ENCODE measurements around the gene CNTNAP2.
"Not testable (repeated sequence)": the region's sequence is repeated elsewhere in the genome, so short reads cannot be mapped to it uniquely, and the experiment has no call there.

The CNTNAP2 gene

DNA sequence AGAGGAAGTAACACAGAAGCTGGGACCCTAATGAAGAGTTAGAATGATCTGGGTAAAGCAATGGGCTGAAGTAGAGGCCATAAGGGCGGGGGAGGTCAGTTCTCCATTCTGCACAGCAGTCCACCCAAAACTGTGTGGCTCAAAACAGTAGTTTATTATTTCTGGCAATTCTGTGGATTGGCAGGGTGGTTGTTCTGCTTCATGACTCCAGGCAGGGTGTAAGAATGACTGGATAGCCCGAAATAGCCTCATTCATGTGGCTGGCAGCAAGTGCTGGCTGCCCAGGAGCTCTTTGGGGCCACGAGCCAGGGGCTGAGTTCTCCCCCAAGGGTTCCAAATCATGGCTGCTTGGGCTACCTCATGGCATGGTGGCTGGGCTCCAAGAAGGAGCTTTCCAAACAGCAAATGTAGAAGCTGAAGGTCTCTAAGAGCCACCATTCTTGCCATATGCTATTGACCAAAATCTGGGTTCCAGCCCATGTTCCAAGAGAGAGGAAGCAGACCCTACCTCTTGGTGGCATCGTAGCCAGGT lies 2158.8 kb downstream of the CNTNAP2 start:
- DNase-seq (ENCODE audit: low read depth in 2 of 3, low spot score in 2 of 3): no peak

DNA sequence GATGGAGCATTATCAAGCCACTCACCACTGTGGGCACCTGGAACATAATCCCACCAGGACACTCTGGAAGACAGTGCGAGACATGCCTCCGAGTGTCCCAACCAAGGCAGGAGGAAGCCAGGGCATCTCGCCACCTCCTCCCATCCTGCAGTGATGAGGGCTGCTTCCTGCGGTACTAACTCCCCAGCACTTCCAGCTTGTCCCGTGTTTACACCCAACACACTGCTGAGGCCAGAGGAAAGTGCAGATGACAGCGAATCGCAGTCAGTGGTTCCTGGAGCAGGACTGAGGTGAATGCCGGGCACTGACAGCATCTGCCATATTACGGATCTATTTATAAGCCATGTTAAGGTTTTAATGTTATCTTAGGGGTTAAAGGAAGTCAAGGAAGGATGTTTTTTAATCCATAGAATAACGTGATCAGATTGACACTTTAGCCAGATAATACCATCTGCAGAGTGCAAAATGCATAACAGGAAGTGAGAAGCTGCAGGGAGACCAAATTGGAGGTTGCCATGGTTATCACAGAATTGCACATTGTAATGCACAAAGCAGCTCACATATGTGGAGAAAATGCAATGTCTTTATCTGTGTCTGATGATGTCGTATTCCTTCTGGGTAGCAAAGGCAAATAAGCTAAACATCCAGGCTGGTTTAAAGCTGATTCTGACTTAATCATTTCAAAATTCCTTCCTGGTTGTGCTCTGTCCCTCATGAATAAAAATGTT lies 2159.9 kb downstream of the CNTNAP2 start:
- DNase-seq (ENCODE audit: low read depth in 2 of 3, low spot score in 2 of 3): no peak

DNA sequence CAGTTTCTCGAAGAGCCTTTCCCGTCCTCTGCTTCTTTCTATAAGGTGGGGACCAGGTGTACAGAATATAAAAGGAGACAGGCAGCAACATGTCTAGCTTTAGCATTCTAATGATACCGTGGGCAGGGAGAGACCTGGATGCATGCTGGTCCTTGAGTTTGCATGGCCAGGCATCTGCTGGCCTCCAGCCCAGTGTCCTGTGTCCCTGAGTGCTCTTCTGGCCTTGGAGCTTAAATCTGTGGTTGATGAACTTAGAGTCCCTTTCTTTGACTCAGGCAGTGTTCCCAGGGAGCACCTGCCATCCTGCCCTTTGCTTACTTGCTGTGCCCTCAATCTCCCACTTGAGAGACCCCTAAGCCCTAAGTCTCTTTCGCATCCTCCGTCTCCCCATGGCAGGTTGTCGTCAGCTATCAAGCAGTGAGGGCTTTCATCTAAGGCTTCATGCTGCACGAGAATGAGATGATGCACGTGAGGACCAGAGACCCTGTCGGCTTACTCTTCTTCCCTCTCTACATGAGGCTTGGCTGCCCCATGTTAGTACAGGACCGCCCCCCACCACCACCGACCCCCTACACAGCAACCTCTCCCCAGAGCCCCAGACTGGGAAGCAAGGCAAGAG lies 2160.6 kb downstream of the CNTNAP2 start:
- no peak for DNase-seq (ENCODE audit: low read depth in 2 of 3, low spot score in 2 of 3)

DNA sequence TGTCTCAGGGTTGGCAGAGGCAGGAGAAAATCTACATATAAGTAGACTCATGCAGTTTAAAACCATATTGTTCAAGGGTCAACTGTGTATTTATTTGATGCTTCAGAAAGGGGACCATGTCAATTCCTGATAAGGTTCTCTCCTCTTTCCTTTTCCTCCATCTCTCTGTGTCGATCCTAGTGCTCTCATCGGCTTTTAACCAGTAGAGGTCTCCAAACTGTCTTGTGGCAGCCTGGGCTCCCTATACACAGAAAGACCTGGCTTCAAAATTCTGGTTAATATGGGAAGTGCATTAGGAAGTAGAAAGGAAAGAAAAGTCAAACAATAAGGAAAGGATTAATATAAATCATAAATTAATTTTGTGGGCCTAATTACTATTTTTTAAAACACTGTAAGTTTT lies 2169.5 kb downstream of the CNTNAP2 start:
- no peak for DNase-seq (ENCODE audit: low read depth in 2 of 3, low spot score in 2 of 3)

DNA sequence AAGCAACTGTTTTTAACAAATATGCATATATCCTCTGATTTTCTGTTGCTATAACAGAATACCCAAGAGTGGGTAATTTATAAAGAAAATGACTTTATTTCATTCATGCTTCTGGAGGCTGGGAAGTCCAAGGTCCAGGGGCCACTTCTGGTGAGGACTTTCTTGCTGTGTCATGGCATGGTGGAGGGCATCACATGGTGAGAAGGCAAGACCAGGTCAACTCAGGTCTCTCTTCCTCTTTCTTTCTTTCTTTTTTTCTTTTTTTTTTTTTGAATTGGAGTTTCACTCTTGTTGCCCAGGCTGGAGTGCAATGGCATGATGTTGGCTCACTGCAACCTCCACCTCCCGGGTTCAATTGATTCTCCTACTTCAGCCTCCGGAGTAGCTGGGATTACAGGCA lies 2170.9 kb downstream of the CNTNAP2 start:
- DNase-seq (ENCODE audit: low read depth in 2 of 3, low spot score in 2 of 3): no peak

DNA sequence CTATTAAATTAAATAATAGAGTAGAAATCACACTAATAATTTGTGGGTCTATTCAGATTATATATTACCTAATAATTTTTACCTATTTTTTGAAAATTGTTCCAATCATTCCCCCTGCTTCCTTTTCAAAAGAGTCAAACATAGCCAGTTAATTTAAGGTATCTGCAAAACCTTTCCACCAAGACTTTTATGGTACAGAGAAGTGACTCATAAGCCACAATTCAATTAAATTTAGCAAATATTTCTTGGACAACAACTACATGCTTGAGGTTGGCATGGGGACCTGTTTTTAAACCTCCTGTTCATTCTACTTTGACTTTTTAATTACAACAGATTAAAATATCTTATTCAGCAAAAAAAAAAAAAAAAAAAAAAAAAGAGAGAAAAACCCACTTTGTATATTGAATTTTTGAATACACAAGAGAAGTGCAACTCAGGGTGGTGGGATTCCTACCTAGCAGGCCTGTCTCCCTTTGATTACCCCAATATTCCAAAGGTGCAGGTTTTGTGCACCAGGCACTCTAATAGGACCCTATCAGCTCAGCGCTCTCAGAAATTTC lies 2172.1 kb downstream of the CNTNAP2 start:
- no peak for DNase-seq (ENCODE audit: low read depth in 2 of 3, low spot score in 2 of 3)

DNA sequence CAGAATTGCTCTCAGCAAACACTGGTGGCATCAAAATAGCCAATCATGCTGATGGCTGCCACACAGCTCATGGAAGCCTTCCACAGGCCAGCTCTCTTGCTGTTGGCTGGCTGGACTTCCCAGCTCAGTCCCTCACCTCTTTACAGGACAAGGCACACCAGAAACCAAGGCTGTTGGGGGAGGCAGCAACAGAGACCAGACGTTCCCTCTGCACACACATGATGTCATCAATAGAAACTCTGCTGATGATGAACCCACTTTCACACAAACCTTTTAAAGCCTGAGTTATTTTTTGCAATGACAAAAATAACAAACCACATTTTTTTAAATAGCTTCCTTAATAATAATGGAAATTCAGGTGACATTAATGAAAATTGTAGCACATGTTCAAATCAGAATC lies 2173.0 kb downstream of the CNTNAP2 start:
- no peak for DNase-seq (ENCODE audit: low read depth in 2 of 3, low spot score in 2 of 3)

DNA sequence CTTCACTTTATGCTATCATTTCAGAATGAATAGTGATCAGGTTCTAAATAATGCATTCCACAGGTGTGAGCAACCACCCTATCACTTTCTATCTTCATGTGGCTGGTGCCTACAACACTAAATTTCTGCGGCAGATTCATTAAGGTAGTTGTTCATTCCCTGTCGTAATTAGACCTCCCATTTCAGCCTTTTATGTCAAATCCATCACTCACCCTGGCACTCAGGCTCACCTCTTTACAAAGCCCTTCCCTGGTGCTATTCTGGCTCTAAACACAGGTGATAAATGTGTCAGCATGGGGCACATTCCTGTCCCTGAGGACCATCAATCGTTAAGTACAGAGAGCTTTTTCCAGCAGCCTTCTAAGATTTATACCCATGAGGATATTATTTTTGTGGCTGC lies 2173.9 kb downstream of the CNTNAP2 start:
- no peak for DNase-seq (ENCODE audit: low read depth in 2 of 3, low spot score in 2 of 3)

DNA sequence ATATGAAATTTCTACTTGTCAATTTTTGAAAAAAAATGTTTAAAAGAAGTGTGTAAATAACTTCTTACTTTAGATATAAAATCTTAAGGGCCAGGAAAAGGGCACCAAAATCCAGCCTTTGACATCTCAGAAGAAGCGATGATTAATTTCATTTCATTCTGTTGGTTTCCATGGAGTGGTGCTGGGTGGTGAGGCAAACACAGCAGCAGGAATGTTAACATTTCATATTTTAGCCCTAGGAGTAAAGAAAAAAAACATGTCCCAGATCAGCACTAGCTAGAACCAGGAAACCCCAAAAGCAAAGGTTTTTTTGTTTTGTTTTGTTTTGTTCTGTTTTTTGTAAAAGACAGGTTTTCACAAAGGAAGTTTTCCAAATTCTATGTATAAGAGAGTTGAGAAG lies 2175.2 kb downstream of the CNTNAP2 start:
- no peak for DNase-seq (ENCODE audit: low read depth in 2 of 3, low spot score in 2 of 3)

DNA sequence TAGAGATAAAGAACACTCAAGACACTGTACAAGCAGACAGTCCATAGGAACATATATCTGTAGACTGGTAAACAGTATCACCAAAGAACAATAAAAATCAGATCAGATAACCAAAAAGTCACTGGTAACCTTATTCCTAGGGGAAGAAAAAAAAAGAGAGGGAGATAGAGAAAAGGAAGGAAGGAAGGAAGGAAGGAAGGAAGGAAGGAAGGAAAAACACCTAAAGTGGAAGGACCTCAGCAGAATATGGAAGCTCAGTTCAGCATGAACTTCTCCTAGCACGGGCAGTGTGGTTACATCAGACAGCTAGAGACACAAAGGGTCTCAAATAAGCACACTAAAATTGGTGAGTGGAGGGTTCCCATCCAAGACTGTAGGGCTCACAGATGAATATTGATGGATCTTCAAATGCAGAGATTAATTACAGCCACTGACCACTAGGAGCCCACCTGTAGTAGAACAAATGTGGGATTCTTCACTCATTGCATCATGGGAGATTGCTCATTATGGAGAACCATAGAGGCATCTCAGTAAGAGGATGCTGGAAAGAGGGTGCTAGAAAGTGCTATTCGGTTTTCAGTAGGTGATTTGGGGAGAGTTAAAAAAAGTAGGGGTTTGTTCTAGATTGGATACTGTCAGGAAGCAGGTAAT lies 2180.5 kb downstream of the CNTNAP2 start:
- no peak for DNase-seq (ENCODE audit: low read depth in 2 of 3, low spot score in 2 of 3)

DNA sequence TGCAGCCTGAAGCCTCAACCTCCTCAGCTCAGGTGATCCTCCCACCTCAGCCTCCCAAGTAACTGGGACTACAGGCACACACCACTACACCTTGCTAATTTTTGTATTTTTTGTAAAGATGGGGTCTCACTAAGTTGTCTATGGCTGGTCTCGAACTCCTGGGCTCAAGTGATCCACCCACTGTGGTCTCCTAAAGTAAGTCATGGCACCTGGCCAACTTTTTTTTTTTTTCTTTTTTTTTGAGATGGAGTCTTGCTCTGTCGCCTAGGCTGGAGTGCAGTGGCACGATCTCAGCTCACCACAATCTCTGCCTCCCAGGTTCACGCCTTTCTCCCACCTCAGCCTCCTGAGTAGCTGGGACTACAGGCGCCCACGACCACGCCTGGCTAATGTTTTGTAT lies 2182.2 kb downstream of the CNTNAP2 start:
- DNase-seq (ENCODE audit: low read depth in 2 of 3, low spot score in 2 of 3): not testable (repeated sequence)

DNA sequence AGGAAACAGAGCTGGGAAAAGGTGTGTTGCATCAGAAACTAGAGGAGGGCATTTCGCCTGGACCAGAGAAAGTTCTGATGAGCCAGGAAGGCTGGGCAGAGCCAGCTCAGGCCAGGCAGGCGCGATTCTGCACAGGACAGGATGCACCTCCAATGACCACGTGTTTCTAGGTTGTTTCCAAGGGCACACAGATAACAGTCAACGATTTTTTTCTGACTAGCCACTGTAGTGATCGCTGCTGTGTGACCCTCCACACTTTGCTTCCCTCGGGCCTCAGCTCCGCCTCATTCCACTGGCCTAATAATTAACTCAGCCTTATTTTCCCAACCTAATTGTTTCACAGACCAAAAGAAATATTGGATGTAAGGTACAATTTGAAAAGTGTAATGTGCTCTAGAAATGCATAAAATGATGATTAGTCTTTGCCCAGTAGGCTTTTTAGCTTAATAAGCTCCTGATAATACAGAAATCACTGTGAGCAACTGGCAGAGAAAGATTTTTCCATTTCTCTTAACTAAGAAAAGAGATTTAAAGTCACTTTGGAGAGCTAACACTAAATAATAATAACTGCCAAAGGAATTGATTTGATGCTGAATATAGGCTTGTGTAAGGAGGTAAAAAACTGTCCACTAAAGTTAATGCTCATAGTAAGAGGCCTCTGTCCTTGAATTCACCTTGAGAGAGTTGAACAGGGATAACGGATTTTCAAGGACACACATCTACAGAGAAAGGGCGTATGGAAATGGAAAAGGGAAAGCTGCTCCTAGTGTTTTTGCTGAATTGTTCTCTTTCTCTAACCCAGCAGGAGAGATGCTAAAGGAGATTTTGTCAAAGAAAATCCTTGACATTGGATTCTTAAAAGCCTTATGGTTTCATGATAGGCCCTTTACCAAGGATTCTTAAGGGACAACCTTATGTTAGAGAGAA lies 2183.0 kb downstream of the CNTNAP2 start:
- no peak for DNase-seq (ENCODE audit: low read depth in 2 of 3, low spot score in 2 of 3)

DNA sequence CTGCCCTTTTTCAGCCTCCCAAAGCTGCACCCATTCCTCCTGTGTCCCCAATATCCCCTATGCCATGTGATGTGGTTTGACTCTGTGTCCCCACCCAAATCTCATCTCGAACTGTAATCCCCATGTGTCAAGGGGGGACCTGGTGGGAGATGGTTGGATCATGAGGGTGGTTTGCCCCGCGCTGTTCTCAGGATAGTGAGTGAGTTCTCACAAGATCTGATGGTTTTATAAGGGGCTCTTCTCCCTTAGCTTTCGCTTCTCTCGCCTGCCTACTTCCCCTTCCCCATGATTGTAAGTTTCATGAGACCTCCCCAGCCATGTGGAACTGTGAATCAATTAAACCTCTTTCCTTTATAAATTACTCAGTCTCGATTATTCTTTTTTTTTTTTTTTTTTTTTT lies 2185.8 kb downstream of the CNTNAP2 start:
- not testable (repeated sequence) for DNase-seq (ENCODE audit: low read depth in 2 of 3, low spot score in 2 of 3)

DNA sequence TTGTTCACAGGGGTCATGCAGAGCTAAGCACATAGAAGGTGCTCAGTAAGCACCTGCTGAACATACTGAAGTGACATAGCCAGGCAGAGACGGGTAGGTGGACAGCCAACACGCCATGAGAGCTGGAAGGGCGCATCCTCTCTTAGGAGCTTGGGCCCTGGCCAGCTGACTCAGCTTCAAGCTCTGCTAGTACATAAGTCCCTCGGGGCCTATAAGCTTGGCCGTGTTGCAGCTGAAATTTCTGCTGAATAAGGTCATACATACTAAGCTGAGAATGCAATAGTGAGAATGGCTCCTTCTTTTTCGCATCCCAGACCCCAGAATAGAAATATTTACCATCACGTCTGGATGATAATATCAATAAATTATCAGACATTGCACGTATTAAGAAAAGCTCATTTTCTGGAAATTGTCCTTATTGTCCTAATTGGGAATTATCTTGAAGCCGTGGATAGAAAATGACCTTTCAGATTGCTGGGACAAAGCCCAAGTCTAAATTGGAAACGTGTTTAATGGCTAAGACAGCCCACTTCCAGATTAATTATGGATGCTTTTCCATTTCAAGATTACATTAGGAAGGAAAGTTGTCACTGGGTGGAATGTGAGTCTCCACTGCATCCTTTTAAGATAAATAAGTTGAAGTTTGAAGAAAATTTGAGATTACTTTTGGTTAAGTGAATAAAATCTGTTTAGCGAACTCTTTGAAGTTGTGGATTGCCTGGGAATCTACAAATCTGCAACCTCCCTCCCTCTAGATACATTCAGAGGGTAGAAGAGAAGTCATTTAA lies 2186.9 kb downstream of the CNTNAP2 start:
- no peak for DNase-seq (ENCODE audit: low read depth in 2 of 3, low spot score in 2 of 3)

DNA sequence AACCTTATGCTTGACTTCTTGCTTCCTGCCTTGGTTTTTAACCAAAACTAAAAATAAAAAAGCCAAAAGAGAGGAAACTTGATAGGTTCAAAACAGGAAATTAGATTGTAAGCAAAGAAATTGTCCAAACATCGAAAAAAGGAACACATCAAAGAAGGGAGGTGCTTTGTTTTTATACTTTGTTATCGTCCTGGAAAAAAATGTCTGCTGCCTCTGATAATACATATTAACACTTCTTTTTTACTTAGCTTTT lies 2187.4 kb downstream of the CNTNAP2 start:
- no peak for DNase-seq (ENCODE audit: low read depth in 2 of 3, low spot score in 2 of 3)

DNA sequence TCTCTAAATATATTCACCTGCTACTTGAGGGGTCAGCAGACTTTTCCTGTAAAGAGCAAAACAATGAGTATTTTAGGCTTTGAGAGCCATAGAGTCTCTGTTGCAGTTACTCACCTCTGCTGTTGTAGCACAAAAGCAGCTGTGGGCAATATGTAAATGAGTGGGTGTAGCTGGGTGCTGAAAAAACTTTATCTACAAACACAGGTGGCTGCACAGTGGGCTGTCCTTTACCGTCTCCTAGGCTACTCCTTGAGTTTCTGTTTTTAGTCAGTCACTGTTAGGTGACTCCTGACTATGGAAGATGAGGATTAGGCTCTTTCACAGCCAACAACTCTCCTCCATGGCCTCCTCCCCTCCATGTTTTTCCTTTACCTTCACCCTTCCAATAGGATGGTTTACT lies 2187.9 kb downstream of the CNTNAP2 start:
- no peak for DNase-seq (ENCODE audit: low read depth in 2 of 3, low spot score in 2 of 3)

DNA sequence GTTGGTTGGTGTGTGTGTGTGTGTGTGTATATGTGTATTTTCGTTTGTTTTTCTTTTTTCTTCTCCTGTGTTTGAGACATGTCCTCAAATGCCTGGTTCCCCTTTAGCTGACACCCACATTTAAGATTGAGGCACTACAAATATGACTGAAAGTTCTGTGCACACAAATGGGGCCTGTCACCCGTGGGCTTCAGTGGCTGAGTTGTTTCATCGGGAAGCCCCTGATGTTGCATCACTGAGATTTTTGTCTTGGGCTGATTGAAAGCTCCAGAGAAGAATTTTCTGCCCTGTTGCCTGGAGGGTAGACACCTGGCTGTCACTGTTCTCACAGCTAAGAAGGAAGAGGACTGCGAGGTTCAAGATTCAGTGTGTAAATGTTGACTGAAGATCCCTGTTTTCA lies 2190.2 kb downstream of the CNTNAP2 start:
- DNase-seq (ENCODE audit: low read depth in 2 of 3, low spot score in 2 of 3): no peak

DNA sequence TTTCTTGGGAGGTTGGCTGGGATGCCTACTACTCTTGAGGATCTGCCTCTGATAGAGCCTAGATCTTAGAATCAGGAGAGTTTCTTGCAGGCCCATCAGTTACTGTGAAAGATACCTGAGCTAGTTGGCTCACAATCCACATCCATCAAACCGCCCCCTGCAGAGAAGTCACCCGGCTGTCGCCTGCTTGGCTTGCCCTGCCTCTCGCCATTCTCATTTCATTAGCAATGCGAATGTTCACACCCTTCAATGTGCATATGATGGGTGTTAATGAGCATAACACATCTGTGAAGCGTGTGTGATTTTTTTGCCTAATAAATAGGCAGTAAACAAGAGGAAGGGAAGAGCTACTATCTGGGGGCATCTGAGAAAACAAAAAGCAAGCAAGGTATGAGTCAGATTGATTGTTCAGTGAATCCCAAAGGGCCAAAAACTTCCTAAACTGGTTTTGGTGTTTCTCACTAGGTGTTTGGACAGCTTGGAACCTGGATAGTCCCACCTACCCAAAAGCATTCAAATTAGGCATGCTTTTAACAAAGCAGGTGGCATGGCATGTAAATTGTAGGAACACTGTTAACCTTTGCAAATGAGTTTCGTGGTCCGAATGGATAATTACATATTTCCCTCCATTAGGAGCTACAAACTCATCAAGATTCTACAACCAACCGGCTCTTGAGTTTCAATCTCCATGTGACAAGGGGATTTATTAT lies 2201.7 kb downstream of the CNTNAP2 start:
- DNase-seq (ENCODE audit: low read depth in 2 of 3, low spot score in 2 of 3): no peak

DNA sequence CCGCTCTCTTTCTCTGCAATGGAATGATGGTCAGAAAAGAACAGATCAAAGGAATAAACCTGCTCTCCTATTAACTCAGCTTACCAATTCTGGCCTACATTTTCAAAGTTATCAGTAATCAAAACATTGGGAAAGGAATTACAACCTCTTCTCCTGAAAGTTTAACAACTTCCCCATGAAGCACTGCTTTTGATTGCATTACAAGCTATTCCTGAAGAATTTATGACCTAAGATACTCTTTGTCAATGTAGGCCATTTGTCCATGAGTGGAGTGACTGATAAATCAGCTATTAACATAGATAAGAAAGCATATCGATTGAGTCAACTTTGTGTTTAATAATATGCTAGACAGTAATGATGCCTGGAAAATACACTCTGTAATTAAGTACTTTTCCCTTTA lies 2202.2 kb downstream of the CNTNAP2 start:
- no peak for DNase-seq (ENCODE audit: low read depth in 2 of 3, low spot score in 2 of 3)

DNA sequence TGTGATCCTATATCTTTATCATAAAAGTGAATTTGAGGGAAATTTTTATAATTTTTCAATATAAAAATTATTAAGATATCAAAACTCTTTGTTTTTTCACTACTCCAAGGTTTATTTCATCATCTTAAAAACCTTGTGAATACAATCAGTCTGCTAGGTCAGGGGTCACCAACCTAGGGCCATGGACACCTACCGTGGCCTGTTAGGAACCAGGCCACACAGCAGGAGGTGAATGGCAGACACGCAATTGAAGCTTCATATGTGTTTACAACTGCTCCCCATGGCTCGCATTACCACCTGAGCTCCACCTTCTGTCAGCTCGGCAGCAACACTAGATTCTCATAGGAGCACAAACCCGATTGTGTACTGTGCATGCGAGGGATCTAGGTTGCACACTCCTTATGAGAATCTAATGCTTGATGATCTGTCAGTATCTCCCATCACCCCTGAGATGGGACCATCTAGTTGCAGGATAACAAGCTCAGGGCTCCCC lies 2202.8 kb downstream of the CNTNAP2 start:
- DNase-seq (ENCODE audit: low read depth in 2 of 3, low spot score in 2 of 3): no peak
